ENCODE data around the gene WIF1. TPM values are rescaled to one million over a fixed set of nuclear protein-coding genes. Genes with fewer than 3 reads are reported as not detected.

WIF1 gene
- total and polyA plus RNA-seq, 2 of the 4 experiments (the other 2 are of a cell fraction), result not detected

GRCh38 chr12:65139389-65139788 is 18.3 kb upstream of the WIF1 start:
- no peaks in the 10 kb centered on the region for H4K20me1 ChIP-seq (ENCODE audit: insufficient read depth, low read length)
- no peak overlapping the region for H3K14ac ChIP-seq (replicated peaks; ENCODE audit: low read depth, low read length)
- H3K4me1 ChIP-seq (ENCODE audit: control insufficient read depth, insufficient read depth, low read length), result no peaks in the 10 kb centered on the region
- H2AK5ac ChIP-seq (ENCODE audit: low read depth, low read length), result no peak overlapping the region
- POLR2A ChIA-PET (ENCODE audit: unreplicated experiment), result no interaction called here
- H3K27ac ChIP-seq (ENCODE audit: insufficient read depth, low read length), result no peak overlapping the region
- H3K27me3 ChIP-seq (ENCODE audit: control insufficient read depth, insufficient read depth, low read length), result peaks cover 26% of the 10 kb centered on the region
- no peaks in the 10 kb centered on the region for H3K9me3 ChIP-seq (ENCODE audit: control insufficient read depth, insufficient read depth, low read length)
- no peak overlapping the region for H3K18ac ChIP-seq (ENCODE audit: low read depth, low read length)
- dilution Hi-C loops (cut with HindIII; ENCODE audit: low sequenced_read_pairs, unreplicated experiment) (no loop called here), intact Hi-C loops (cut with micrococcal nuclease) (no loop called here), in situ Hi-C loops (cut with MboI; ENCODE audit: low sequenced_read_pairs) (no loop called here)
- no peak overlapping the region for H4K5ac ChIP-seq (ENCODE audit: low read depth, low read length)
- H2BK120ac ChIP-seq (ENCODE audit: low read depth, low read length), result no peak overlapping the region
- no peak overlapping the region for H2BK15ac ChIP-seq (ENCODE audit: low read depth, low read length)
- H3K4me3 ChIP-seq (ENCODE audit: insufficient read depth, low read depth, low read length), result no peak overlapping the region
- no peaks in the 10 kb centered on the region for H3K79me1 ChIP-seq (ENCODE audit: low read depth in 1 of 2, low read length in 2 of 2)
- H4K91ac ChIP-seq (ENCODE audit: insufficient read depth, low read depth, low read length), result no peak overlapping the region
- H3K23ac ChIP-seq (ENCODE audit: low read depth, low read length), result no peak overlapping the region
- H3K4ac ChIP-seq (ENCODE audit: low read depth, low read length), result no peak overlapping the region
- ATAC-seq (ENCODE audit: low read depth) (no peak), DNase-seq (no peak)
- no peak overlapping the region for H3K4me2 ChIP-seq (ENCODE audit: low read depth, low read length)
- H3K36me3 ChIP-seq (ENCODE audit: control insufficient read depth, insufficient read depth, low read length), result no peaks in the 10 kb centered on the region
- WGBS, 2 experiments (ENCODE audit: extremely low coverage in 2 of 2, insufficient read length in 1 of 2), result no CpG with 5 or more reads among the region's 1 CpG
- no peak overlapping the region for H2BK20ac ChIP-seq (ENCODE audit: low read depth, low read length)
- no peak overlapping the region for H3K9ac ChIP-seq (ENCODE audit: low read depth, low read length)
- TF ChIP-seq CHD1 (IDR thresholded peaks at IDR 0.05; ENCODE audit: low read depth, low read length) (no peak), RAD21 (IDR thresholded peaks at IDR 0.05; ENCODE audit: low read length) (no peak), POLR2A (IDR thresholded peaks at IDR 0.05; ENCODE audit: low read depth, low read length) (no peak), ELK1 (IDR thresholded peaks at IDR 0.05; ENCODE audit: borderline replicate concordance, low read depth, low read length) (no peak)
- H2AK9ac ChIP-seq (replicated peaks; ENCODE audit: low read depth, low read length, poor library complexity), result no peak overlapping the region
- no peak overlapping the region for H4K8ac ChIP-seq (ENCODE audit: low read depth in 2 of 2, low read length in 2 of 2)
- BruUV-seq (replicated peaks), result no TSS peak
- H3K56ac ChIP-seq (ENCODE audit: extremely low read depth, insufficient read depth, low read length), result no peak overlapping the region
- H3K9me1 ChIP-seq (ENCODE audit: insufficient read depth, low read length), result no peaks in the 10 kb centered on the region
- H2BK5ac ChIP-seq (ENCODE audit: low read depth, low read length, poor library complexity, severe bottlenecking), result no peak overlapping the region
- CTCF ChIA-PET, result interaction anchor here (1.0 kb wide), 1 partner anchor 15 kb away, joined by 3 read pairs; no protein-coding TSS in a partner anchor
- no peak overlapping the region for H2AFZ ChIP-seq (replicated peaks; ENCODE audit: low read length, poor library complexity)

Measured in IMR-90 (cell line).